ENCODE results near the gene TAB3.

The TAB3 gene

GRCh38 chrX:30887288-30887687 lies 1.8 kb downstream of the TAB3 start:
- DNase-seq (ENCODE audit: low read depth in 2 of 2): no peak

- no peak for DNase-seq (ENCODE audit: low read depth in 2 of 2)
Measured at GRCh38 chrX:30885136-30885535, 3.9 kb downstream of the TAB3 start.

- DNase-seq (ENCODE audit: low read depth in 2 of 2): no peak
Measured at GRCh38 chrX:30883138-30883537, 5.9 kb downstream of the TAB3 start.

- DNase-seq (ENCODE audit: low read depth in 2 of 2): no peak
Measured at GRCh38 chrX:30881797-30882196, 7.3 kb downstream of the TAB3 start.

- DNase-seq (ENCODE audit: low read depth in 2 of 2): no peak
Measured at GRCh38 chrX:30881390-30881789, 7.7 kb downstream of the TAB3 start.

- DNase-seq (ENCODE audit: low read depth in 2 of 2): no peak
Measured at GRCh38 chrX:30880058-30880457, 9.0 kb downstream of the TAB3 start.

GRCh38 chrX:30876367-30876766 lies 12.7 kb downstream of the TAB3 start:
- DNase-seq (ENCODE audit: low read depth in 2 of 2): no peak

- DNase-seq (ENCODE audit: low read depth in 2 of 2): peak; percentile 45 to 47
Measured at GRCh38 chrX:30875957-30876356, 13.1 kb downstream of the TAB3 start.

- DNase-seq (ENCODE audit: low read depth in 2 of 2): no peak
Measured at GRCh38 chrX:30874851-30875250, 14.2 kb downstream of the TAB3 start.

GRCh38 chrX:30870572-30870971 lies 18.5 kb downstream of the TAB3 start:
- no peak for DNase-seq (ENCODE audit: low read depth in 2 of 2)

- no peak for DNase-seq (ENCODE audit: low read depth in 2 of 2)
Measured at GRCh38 chrX:30865612-30866011, 23.4 kb downstream of the TAB3 start.

- DNase-seq (ENCODE audit: low read depth in 2 of 2): no peak
Measured at GRCh38 chrX:30865015-30865414, 24.0 kb downstream of the TAB3 start.

- DNase-seq (ENCODE audit: low read depth in 2 of 2): no peak
Measured at GRCh38 chrX:30864383-30864785, 24.7 kb downstream of the TAB3 start.

- no peak for DNase-seq (ENCODE audit: low read depth in 2 of 2)
Measured at GRCh38 chrX:30863974-30864373, 25.1 kb downstream of the TAB3 start.

GRCh38 chrX:30858098-30858497 lies 31.0 kb downstream of the TAB3 start:
- DNase-seq (ENCODE audit: low read depth in 2 of 2): no peak

GRCh38 chrX:30851449-30851848 lies 37.6 kb downstream of the TAB3 start:
- no peak for DNase-seq (ENCODE audit: low read depth in 2 of 2)

- no peak for DNase-seq (ENCODE audit: low read depth in 2 of 2)
Measured at GRCh38 chrX:30835373-30835772, 53.7 kb downstream of the TAB3 start.

GRCh38 chrX:30833896-30834295 lies 55.2 kb downstream of the TAB3 start:
- DNase-seq (ENCODE audit: low read depth in 2 of 2): no peak

- DNase-seq (ENCODE audit: low read depth in 2 of 2): no peak
Measured at GRCh38 chrX:30831082-30831481, 58.0 kb downstream of the TAB3 start.

GRCh38 chrX:30830326-30830943 lies 58.6 kb downstream of the TAB3 start:
- no peak for DNase-seq (ENCODE audit: low read depth in 2 of 2)

GRCh38 chrX:30824275-30824674 lies 64.8 kb downstream of the TAB3 start:
- no peak for DNase-seq (ENCODE audit: low read depth in 2 of 2)

- peak; percentile 3 to 5 for DNase-seq (ENCODE audit: low read depth in 2 of 2)
Measured at GRCh38 chrX:30822764-30823163, 66.3 kb downstream of the TAB3 start.

GRCh38 chrX:30822068-30822681 lies 66.9 kb downstream of the TAB3 start:
- DNase-seq (ENCODE audit: low read depth in 2 of 2): no peak

GRCh38 chrX:30821116-30821515 lies 67.9 kb downstream of the TAB3 start:
- DNase-seq (ENCODE audit: low read depth in 2 of 2): no peak

Measured in fibroblast of skin of left quadriceps (primary cell).